ENCODE results near the gene TMEM266.

TMEM266 gene

DNA sequence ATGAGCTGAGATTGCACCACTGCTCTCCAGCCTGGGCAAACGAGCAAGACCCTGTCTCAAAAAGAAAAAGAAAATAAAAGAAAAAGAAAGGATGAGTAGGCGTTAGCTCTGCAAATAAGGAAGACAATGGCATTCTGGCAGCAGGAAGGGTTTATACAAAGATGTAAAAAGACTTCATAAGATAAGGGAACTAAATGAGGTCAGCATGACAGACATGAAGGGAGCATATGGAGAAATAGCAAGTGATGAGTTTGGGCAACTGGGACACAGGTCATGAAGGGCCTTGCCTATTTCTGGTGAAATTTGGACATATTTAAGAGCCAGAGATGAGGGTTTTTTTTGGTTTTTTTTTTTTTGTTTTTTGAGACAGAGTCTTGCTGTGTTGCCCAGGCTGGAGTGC lies 24.5 kb downstream of the TMEM266 start:
- TF ChIP-seq, protein P1, sequence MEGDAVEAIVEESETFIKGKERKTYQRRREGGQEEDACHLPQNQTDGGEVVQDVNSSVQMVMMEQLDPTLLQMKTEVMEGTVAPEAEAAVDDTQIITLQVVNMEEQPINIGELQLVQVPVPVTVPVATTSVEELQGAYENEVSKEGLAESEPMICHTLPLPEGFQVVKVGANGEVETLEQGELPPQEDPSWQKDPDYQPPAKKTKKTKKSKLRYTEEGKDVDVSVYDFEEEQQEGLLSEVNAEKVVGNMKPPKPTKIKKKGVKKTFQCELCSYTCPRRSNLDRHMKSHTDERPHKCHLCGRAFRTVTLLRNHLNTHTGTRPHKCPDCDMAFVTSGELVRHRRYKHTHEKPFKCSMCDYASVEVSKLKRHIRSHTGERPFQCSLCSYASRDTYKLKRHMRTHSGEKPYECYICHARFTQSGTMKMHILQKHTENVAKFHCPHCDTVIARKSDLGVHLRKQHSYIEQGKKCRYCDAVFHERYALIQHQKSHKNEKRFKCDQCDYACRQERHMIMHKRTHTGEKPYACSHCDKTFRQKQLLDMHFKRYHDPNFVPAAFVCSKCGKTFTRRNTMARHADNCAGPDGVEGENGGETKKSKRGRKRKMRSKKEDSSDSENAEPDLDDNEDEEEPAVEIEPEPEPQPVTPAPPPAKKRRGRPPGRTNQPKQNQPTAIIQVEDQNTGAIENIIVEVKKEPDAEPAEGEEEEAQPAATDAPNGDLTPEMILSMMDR (IDR thresholded peaks at IDR 0.05) = no peak
- Histone ChIP-seq H3K27ac (no peak overlapping the region), H3K9me3 (no peaks in the 10 kb centered on the region)

DNA sequence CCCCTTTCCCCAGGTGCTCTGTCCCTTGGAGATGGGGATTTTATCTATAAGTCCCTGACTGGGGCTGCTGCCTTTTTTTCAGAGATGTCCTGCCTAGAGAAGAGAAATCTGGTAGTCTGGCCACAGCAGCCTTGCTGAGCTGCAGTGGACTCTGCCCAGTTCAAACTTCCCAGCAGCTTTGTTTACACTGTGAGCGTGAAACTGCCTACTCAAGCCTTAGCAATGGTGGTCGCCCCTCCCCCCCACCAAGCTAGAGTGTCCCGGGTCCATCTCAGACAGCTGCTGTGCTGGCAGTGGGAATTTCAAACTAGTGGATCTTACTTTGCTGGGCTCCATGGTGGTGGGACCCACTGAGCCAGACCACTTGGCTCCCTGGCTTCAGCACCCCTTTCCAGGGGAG lies 38.9 kb downstream of the TMEM266 start:
- TF ChIP-seq, protein P1 (IDR thresholded peaks at IDR 0.05) = no peak
- Histone ChIP-seq H3K36me3 (no peaks in the 10 kb centered on the region), H3K4me3 (ENCODE audit: low read depth in 1 of 2, low read length in 1 of 2) (no peak overlapping the region), H3K27me3 (peaks cover 22% of the 10 kb centered on the region), H3K9me3 (no peaks in the 10 kb centered on the region), H3K27ac (no peak overlapping the region), H3K4me1 (ENCODE audit: control insufficient read depth in 1 of 2, insufficient read depth in 1 of 2, low read depth in 1 of 2, low read length in 1 of 2) (no peaks in the 10 kb centered on the region)

More for the DNA sequence above, 24.5 kb downstream of the TMEM266 start:
- H3K4me3 ChIP-seq (ENCODE audit: low read depth in 1 of 2, low read length in 1 of 2) = no peak overlapping the region
- H3K4me1 ChIP-seq (ENCODE audit: control insufficient read depth in 1 of 2, insufficient read depth in 1 of 2, low read depth in 1 of 2, low read length in 1 of 2) = peaks cover 2% of the 10 kb centered on the region in 2 experiments
- H3K27me3 ChIP-seq = peaks cover 6% of the 10 kb centered on the region
- H3K36me3 ChIP-seq = no peaks in the 10 kb centered on the region

DNA sequence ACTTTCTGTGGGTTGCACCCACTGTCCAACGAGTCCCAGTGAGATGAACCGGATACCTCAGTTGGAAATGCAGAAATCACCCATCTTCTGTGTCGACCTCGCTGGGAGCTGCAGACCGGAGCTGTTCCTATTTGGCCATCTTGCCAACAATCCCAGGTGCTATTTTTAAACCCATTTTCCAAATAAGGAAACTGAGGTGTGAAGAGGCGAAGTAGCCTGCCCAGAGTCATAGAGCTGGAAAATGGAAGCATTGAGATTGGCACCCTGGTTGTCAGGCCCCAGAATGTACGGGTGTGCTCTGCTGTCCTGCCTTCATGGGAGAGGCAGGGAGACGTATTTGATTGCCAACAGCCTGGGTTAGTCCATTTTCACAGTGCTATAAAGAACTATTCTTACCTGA lies 39.6 kb downstream of the TMEM266 start:
- Histone ChIP-seq H3K4me1 (ENCODE audit: control insufficient read depth in 1 of 2, insufficient read depth in 1 of 2, low read depth in 1 of 2, low read length in 1 of 2) (no peaks in the 10 kb centered on the region), H3K9me3 (no peaks in the 10 kb centered on the region), H3K27me3 (peaks cover 22% of the 10 kb centered on the region), H3K4me3 (ENCODE audit: low read depth in 1 of 2, low read length in 1 of 2) (no peak overlapping the region), H3K27ac (no peak overlapping the region), H3K36me3 (no peaks in the 10 kb centered on the region)
- TF ChIP-seq, protein P1 (IDR thresholded peaks at IDR 0.05) = no peak

DNA sequence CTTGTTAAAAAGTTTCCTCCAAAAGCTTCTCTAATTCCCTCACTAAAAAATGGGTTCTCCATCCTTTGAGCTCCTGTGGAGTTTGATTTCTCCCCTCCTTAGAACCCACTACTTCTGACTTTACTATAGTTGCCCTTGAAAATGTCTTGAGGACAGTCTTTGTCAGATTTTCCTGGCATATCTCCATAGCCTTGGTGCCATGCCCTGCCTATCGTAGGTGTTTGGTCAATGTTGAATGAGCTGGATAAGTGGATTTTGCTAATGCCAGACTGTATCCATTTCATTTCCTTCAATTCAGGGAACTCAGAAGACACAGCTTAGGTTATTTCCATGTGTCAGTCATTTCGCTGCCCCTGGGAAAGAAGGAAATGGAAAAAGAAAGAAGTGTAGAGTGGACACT lies 40.6 kb downstream of the TMEM266 start:
- Histone ChIP-seq H3K9me3 (no peaks in the 10 kb centered on the region), H3K36me3 (no peaks in the 10 kb centered on the region), H3K4me3 (ENCODE audit: low read depth in 1 of 2, low read length in 1 of 2) (no peak overlapping the region), H3K4me1 (ENCODE audit: control insufficient read depth in 1 of 2, insufficient read depth in 1 of 2, low read depth in 1 of 2, low read length in 1 of 2) (no peaks in the 10 kb centered on the region), H3K27me3 (peaks cover 15% of the 10 kb centered on the region), H3K27ac (no peak overlapping the region)
- TF ChIP-seq, protein P1 (IDR thresholded peaks at IDR 0.05) = no peak

DNA sequence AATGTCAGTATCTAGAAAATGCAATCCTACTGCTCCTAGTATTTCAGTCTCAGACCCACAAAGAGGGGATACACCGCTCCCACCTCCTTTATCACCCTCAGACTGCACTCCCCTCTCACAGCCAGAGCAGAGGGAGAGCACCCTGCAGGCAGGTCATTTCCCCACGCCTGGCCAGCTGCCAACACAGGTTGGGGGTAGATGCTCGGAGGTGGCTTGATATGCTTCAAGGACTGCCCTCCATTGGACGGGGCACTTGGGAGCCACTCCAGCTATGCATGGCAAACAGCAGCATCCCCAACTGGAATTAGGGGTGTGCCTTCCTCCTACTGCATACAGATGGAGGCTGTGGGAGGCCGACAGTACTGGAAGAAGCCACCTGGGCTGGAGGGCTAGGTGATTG lies 41.9 kb downstream of the TMEM266 start:
- TF ChIP-seq, protein P1 (IDR thresholded peaks at IDR 0.05) = no peak
- peaks cover 10% of the 10 kb centered on the region for H3K27me3 ChIP-seq
- no peaks in the 10 kb centered on the region for H3K36me3 ChIP-seq
- no peak overlapping the region for H3K27ac ChIP-seq
- no peaks in the 10 kb centered on the region for H3K4me1 ChIP-seq (ENCODE audit: control insufficient read depth in 1 of 2, insufficient read depth in 1 of 2, low read depth in 1 of 2, low read length in 1 of 2)
- H3K9me3 ChIP-seq = no peaks in the 10 kb centered on the region
- no peak overlapping the region for H3K4me3 ChIP-seq (ENCODE audit: low read depth in 1 of 2, low read length in 1 of 2)

DNA sequence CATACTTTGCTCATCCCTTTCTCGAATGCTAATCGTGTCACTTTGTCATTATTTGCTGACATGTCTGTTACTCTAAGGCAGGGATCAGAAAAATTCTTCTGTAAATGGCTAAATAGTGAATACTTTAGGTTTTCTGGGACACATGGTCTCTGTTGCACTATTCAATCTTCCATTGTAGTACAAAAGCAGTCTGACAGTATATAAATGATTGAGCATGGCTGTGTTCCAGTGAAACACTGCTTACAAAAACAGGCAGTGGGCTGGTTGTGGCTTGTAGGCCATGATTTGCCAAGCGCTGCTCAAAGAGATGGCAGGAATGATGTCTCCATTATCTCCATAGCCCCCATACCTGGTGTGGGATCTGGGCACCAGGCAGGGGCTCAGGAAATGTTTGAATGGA lies 45.6 kb downstream of the TMEM266 start:
- H3K36me3 ChIP-seq = no peaks in the 10 kb centered on the region
- TF ChIP-seq, protein P1 (IDR thresholded peaks at IDR 0.05) = no peak
- H3K9me3 ChIP-seq = no peaks in the 10 kb centered on the region
- H3K4me1 ChIP-seq (ENCODE audit: control insufficient read depth in 1 of 2, insufficient read depth in 1 of 2, low read depth in 1 of 2, low read length in 1 of 2) = no peaks in the 10 kb centered on the region
- H3K27ac ChIP-seq = no peak overlapping the region
- no peak overlapping the region for H3K4me3 ChIP-seq (ENCODE audit: low read depth in 1 of 2, low read length in 1 of 2)
- no peaks in the 10 kb centered on the region for H3K27me3 ChIP-seq
